Uterus (tissue), 4 donors: ENCODE results near the gene SNX3. TPM values are rescaled to one million over a fixed set of nuclear protein-coding genes. Genes with fewer than 3 reads are reported as not detected.
A peak's percentile ranks its signal among the peaks of the same experiment; 100 is the strongest.

ENCODE experiments used
- DNase-seq, 2 donors: peaks; one replicate each; pipeline ENCODE4 v3.0.0-alpha.2; 2019 to 2020
- H3K27ac ChIP-seq, 2 donors: fragments of 200-600 bp; sonication (generic); 1 replicate in 1 of 2; 2 replicates in 1 of 2; pipeline ENCODE4 v1.5.1; 2016 to 2018
- H3K27me3 ChIP-seq, 2 donors: fragments of 200-600 bp; sonication (generic); one replicate each; pipeline ENCODE4 v1.5.1; 2018 to 2019; ENCODE audit warnings: control low read depth in 1 of 2
- H3K36me3 ChIP-seq, 2 donors: fragments of 200-600 bp; sonication (generic); one replicate each; pipeline ENCODE4 v1.5.1; 2019; ENCODE audit warnings: control low read depth in 1 of 2
- H3K4me1 ChIP-seq, 2 donors: fragments of 200-600 bp; sonication (generic); one replicate each; pipeline ENCODE4 v1.5.1; 2018 to 2019; ENCODE audit warnings: control low read depth in 1 of 2
- H3K4me3 ChIP-seq, 2 donors: fragments of 200-600 bp; sonication (generic); 1 replicate in 1 of 2; 2 replicates in 1 of 2; pipeline ENCODE4 v1.5.1; 2018 to 2019; ENCODE audit warnings: mild to moderate bottlenecking in 1 of 2
- H3K9me3 ChIP-seq, 2 donors: fragments of 200-600 bp; sonication (generic); one replicate each; pipeline ENCODE4 v1.5.1; 2019; ENCODE audit warnings: control low read depth in 1 of 2
- POLR2A ChIP-seq, 2 donors: fragments of 450-650 bp; IDR thresholded peaks; one replicate each; pipeline ENCODE4 v1.6.1; 2016; ENCODE audit warnings: antibody characterized with exemption in 2 of 2, mild to moderate bottlenecking in 1 of 2, moderate library complexity in 1 of 2
- intact Hi-C: fragments of 100-400 bp; cut with DNase I; formaldehyde crosslinking; loops from one replicate; pipeline ENCODE4 v1.15.1; 2023; ENCODE audit warnings: low total_unique reads
- total RNA-seq, 4 donors: library from RNA; depleted of rRNA in 3 of 4; stranded (reverse); fragments of >200 nt in 3 of 4; gene quantifications; one replicate each; pipeline versions ENCODE4 v1.1.0 to v1.2.4, GENCODE V29; 2014 to 2023
- TF ChIP-seq, protein P1 (sequence below), 4 experiments: fragments of 200-600 bp in 2 of 4; fragments of 450-650 bp in 2 of 4; sonication (generic) in 2 of 4; IDR thresholded peaks; one replicate each; pipeline ENCODE4 v1.5.1; 2016 to 2019; ENCODE audit warnings: antibody characterized with exemption in 4 of 4, mild to moderate bottlenecking in 2 of 4, moderate library complexity in 1 of 4
- donor health status: DM: yes; HTN: yes; CAD: no.

The SNX3 gene
- total RNA-seq, 4 donors from 2014 or later, result 94.3 to 215 (median 160) TPM

DNA sequence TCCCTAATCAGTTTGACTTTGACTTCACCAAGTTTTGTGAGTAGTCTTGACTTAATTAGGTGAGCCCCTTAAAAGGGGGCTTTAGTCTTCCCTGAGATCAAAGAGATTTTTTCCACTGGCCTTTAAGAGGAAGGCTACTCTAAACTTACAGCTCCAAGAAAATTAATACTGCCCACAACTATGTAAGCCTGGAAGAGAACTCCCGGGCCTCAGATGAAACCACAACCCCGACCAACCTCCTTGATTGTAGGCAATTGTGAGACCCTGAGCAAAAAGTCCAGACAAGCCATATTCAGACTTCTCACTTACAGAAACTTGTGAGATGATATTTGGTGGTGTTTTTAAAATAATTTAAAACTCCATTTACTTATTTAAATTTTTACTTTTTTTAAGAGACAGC is 18.1 kb downstream of the SNX3 start:
- Histone ChIP-seq H3K36me3 (no peaks in the 10 kb centered on the region), H3K27me3 (no peaks in the 10 kb centered on the region), H3K4me3 (no peak overlapping the region), H3K9me3 (no peaks in the 10 kb centered on the region), H3K27ac (no peak overlapping the region), H3K4me1 (no peaks in the 10 kb centered on the region)
- no peak for DNase-seq
- intact Hi-C loops, result no loop called here
- TF ChIP-seq POLR2A (IDR thresholded peaks at IDR 0.05), result no peak
- TF ChIP-seq, protein P1, sequence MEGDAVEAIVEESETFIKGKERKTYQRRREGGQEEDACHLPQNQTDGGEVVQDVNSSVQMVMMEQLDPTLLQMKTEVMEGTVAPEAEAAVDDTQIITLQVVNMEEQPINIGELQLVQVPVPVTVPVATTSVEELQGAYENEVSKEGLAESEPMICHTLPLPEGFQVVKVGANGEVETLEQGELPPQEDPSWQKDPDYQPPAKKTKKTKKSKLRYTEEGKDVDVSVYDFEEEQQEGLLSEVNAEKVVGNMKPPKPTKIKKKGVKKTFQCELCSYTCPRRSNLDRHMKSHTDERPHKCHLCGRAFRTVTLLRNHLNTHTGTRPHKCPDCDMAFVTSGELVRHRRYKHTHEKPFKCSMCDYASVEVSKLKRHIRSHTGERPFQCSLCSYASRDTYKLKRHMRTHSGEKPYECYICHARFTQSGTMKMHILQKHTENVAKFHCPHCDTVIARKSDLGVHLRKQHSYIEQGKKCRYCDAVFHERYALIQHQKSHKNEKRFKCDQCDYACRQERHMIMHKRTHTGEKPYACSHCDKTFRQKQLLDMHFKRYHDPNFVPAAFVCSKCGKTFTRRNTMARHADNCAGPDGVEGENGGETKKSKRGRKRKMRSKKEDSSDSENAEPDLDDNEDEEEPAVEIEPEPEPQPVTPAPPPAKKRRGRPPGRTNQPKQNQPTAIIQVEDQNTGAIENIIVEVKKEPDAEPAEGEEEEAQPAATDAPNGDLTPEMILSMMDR (IDR thresholded peaks at IDR 0.05), result no peak

DNA sequence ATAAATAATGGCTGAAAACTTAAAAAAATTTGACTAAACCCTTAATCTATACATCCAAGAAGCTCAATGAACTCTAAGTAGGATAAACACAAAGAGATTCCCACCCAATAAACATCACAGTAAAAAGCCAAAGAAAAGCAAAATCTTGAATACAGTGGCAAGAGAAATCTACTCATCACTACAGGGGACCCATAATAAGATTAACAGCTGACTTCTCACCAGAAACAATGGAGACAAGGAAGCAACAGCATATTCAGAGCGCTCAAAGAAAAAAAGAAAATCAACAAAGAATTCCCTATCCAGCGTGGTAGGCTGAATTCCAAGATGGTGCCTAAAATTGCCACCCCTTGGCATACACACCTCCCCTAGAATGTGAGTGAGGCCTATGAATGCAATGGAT is 18.6 kb downstream of the SNX3 start:
- intact Hi-C loops, result no loop called here
- H3K27ac ChIP-seq, result no peak overlapping the region
- H3K27me3 ChIP-seq, result no peaks in the 10 kb centered on the region
- H3K36me3 ChIP-seq, result no peaks in the 10 kb centered on the region
- DNase-seq, result no peak
- no peak overlapping the region for H3K4me3 ChIP-seq
- no peaks in the 10 kb centered on the region for H3K4me1 ChIP-seq
- H3K9me3 ChIP-seq, result no peaks in the 10 kb centered on the region
- TF ChIP-seq, protein P1 (IDR thresholded peaks at IDR 0.05), result no peak
- no peak for TF ChIP-seq POLR2A (IDR thresholded peaks at IDR 0.05)

DNA sequence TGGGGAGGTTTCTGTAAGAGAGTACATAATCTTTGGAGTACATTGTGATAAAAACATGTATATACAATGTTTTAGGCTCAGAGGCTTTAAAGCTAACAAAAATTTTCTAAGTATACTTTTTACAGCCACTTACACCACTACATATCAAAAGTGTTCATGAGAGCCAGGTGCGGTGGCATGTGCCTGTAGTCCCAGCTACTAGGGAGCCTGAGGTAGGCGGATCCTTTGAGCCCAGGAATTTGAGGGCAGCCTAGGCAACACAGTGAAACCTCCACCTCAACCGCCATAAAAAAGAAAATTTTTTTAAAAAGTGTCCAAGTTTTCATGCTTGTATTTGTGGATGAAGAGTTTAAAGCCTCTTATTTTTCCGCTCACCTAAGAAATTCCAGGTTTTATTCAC is 22.5 kb downstream of the SNX3 start:
- intact Hi-C loops, result no loop called here
- DNase-seq, result no peak
- Histone ChIP-seq H3K27ac (no peak overlapping the region), H3K4me1 (no peaks in the 10 kb centered on the region), H3K27me3 (no peaks in the 10 kb centered on the region), H3K9me3 (no peaks in the 10 kb centered on the region), H3K4me3 (no peak overlapping the region), H3K36me3 (no peaks in the 10 kb centered on the region)
- no peak for TF ChIP-seq POLR2A (IDR thresholded peaks at IDR 0.05)
- TF ChIP-seq, protein P1 (IDR thresholded peaks at IDR 0.05), result no peak

DNA sequence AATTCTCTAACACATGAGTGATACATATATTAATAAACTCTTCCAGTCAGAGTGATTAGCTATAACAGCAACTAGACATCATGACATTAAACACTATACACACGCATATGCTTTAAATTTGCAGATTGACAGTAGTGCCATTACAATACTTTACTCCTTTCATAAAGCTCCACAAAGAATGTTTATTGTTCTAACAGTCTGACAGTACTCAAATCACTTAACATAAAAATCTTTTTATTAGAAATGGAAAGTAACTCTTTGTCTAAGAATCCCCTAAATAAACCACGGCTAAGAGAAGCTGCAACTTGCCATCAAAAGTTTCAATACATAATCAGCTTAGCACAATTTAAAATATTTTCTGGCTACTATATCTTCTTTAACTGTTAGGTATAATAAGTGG is 24.0 kb downstream of the SNX3 start:
- no peaks in the 10 kb centered on the region for H3K4me1 ChIP-seq
- H3K27ac ChIP-seq, result no peak overlapping the region
- H3K4me3 ChIP-seq, result no peak overlapping the region
- H3K36me3 ChIP-seq, result no peaks in the 10 kb centered on the region
- H3K9me3 ChIP-seq, result no peaks in the 10 kb centered on the region
- intact Hi-C loops, result no loop called here
- no peaks in the 10 kb centered on the region for H3K27me3 ChIP-seq
- no peak for DNase-seq
- TF ChIP-seq POLR2A (IDR thresholded peaks at IDR 0.05), result no peak
- TF ChIP-seq, protein P1 (IDR thresholded peaks at IDR 0.05), result no peak

DNA sequence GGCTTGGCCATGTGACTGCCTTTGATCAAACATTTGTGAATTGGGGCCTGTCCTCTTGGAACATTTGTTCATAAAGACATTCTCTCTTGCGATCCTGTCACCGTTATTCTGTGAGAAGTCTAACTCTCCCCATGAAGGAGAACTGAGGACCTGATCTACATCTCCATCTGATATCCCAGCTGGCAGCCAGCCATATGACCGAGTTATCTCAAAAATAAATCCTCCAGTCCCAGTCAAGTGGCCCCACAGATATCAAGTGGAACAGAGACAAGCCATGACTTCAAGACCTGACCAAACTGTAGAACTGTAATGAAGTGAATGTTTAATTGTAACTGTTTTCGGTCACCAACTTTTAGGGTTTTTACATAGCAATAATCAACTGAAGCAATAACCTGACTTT is 25.7 kb downstream of the SNX3 start:
- no peak overlapping the region for H3K27ac ChIP-seq
- H3K36me3 ChIP-seq, result no peaks in the 10 kb centered on the region
- peak in 1 of 2 donors; percentile 19 for DNase-seq
- no peaks in the 10 kb centered on the region for H3K4me1 ChIP-seq
- TF ChIP-seq, protein P1 (IDR thresholded peaks at IDR 0.05), result no peak
- no peak for TF ChIP-seq POLR2A (IDR thresholded peaks at IDR 0.05)
- no peaks in the 10 kb centered on the region for H3K27me3 ChIP-seq
- intact Hi-C loops, result no loop called here
- no peak overlapping the region for H3K4me3 ChIP-seq
- no peaks in the 10 kb centered on the region for H3K9me3 ChIP-seq
